Right lobe of liver (tissue), 6 donors: ENCODE measurements around the gene DNAJC12. TPM values are rescaled to one million over a fixed set of nuclear protein-coding genes. Genes with fewer than 3 reads are reported as not detected.

Source experiments
- ATAC-seq, 4 donors: fragments of 200-7000 bp; cut with Tn5 transposase; one replicate each; pipeline ENCODE4 v1.9.1; 2020; ENCODE audit warnings: mild to moderate bottlenecking in 4 of 4, moderate library complexity in 4 of 4
- DNase-seq, 3 donors: peaks; one replicate each; pipeline ENCODE4 v3.0.0-alpha.2; 2020
- H3K27ac ChIP-seq, 3 donors: fragments of 200-600 bp; one replicate each; pipeline ENCODE4 v1.8.0; 2022
- H3K27me3 ChIP-seq, 2 donors: fragments of 200-600 bp; one replicate each; pipeline ENCODE4 v1.8.0; 2022
- H3K36me3 ChIP-seq, 4 donors: fragments of 200-600 bp; sonication (generic) in 1 of 4; one replicate each; pipeline versions ENCODE4 v1.5.1 to v1.8.0; 2017 to 2022; ENCODE audit warnings: control low read depth in 1 of 4
- H3K4me1 ChIP-seq, 4 donors: fragments of 200-600 bp; sonication (generic) in 1 of 4; one replicate each; pipeline versions ENCODE4 v1.5.1 to v1.8.0; 2017 to 2022; ENCODE audit warnings: control low read depth in 1 of 4
- H3K4me3 ChIP-seq, 3 donors: fragments of 200-600 bp; one replicate each; pipeline ENCODE4 v1.8.0; 2022
- H3K9me3 ChIP-seq, 4 donors: fragments of 200-600 bp; sonication (generic) in 1 of 4; one replicate each; pipeline versions ENCODE4 v1.5.1 to v1.8.0; 2017 to 2022; ENCODE audit warnings: control low read depth in 1 of 4
- POLR2A ChIP-seq: fragments of 450-650 bp; IDR thresholded peaks from one replicate; pipeline ENCODE4 v1.6.1; 2017; ENCODE audit warnings: antibody characterized with exemption, mild to moderate bottlenecking
- WGBS: methylation state at CpG from one replicate; pipeline ENCODE4 v1.1.6; 2018; ENCODE audit warnings: low coverage, low lambda C conversion rate; ENCODE audit not compliant: insufficient coverage; ENCODE audit errors: missing lambda C conversion rate; 5-methylcytosine and 5-hydroxymethylcytosine counted together
- intact Hi-C, 2 donors: fragments of 100-400 bp; cut with DNase I; formaldehyde crosslinking; loops; one replicate each; pipeline versions ENCODE4 v1.11.2 to v1.14.1; 2022
- total RNA-seq, 6 experiments: library from RNA; depleted of rRNA in 2 of 6; stranded (reverse); fragments of >200 nt in 2 of 6; fragmentation: NEBNext Ultra II Directional in 3 of 6; extraction: Animal tissue kit (Norgen Biotek cat#: 25700) in 3 of 6; gene quantifications; one replicate each; pipeline versions ENCODE4 v1.1.0 to v1.2.4, GENCODE V29; 2016 to 2023
- TF ChIP-seq, protein P1 (sequence below), 4 donors: fragments of 200-600 bp in 3 of 4; fragments of 450-650 bp in 1 of 4; IDR thresholded peaks; one replicate each; pipeline versions ENCODE4 v1.5.1 to v1.8.0; 2016 to 2022; ENCODE audit warnings: antibody characterized with exemption in 4 of 4, mild to moderate bottlenecking in 2 of 4
- donor health status: DM: no; HTN: yes; CAD: no.
- donor health status: DM: no; HTN: no; CAD: no.
- donor health status: DM: no; HTN: no; CAD: no.
- donor health status: DM: no; HTN: yes; CAD: no.
- donor health status: DM: no; HTN: yes; CAD: no.

The DNAJC12 gene
- total RNA-seq, 6 experiments from 2014 or later = 11.8 to 25.6 (median 20.9) TPM

DNA sequence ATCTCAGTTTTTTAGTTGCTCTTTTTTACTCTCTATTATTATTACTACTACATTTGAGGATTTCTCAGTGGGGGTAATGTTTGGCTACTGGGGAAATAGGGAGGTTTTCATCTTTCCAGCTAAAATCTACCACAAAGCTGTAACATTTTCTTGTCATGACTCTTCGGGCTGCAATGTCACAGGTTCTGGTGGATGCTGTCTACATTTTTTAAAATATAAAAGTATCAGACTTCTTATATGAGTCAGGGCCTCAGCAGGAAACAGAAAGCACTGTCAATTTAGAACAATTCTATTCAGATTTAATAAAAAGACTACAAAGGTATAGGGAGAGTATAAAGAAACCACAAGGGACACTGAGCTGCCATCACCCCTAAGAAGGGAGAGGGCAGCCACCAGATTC is 61.6 kb downstream of the DNAJC12 start:
- Histone ChIP-seq H3K4me3 (no peak overlapping the region), H3K9me3 (no peaks in the 10 kb centered on the region), H3K27ac (no peak overlapping the region), H3K4me1 (no peaks in the 10 kb centered on the region), H3K36me3 (no peaks in the 10 kb centered on the region), H3K27me3 (no peaks in the 10 kb centered on the region)
- ATAC-seq = no peak
- 53% methylated on average over 1 of the region's 1 CpG for WGBS
- intact Hi-C loops = loop anchor here in 1 of 2 donors (10.0 kb wide), 1 partner anchor 82 kb away; the partner anchor contains the start of gene CTNNA3
- DNase-seq = no peak
- TF ChIP-seq POLR2A = no peak
- TF ChIP-seq, protein P1, sequence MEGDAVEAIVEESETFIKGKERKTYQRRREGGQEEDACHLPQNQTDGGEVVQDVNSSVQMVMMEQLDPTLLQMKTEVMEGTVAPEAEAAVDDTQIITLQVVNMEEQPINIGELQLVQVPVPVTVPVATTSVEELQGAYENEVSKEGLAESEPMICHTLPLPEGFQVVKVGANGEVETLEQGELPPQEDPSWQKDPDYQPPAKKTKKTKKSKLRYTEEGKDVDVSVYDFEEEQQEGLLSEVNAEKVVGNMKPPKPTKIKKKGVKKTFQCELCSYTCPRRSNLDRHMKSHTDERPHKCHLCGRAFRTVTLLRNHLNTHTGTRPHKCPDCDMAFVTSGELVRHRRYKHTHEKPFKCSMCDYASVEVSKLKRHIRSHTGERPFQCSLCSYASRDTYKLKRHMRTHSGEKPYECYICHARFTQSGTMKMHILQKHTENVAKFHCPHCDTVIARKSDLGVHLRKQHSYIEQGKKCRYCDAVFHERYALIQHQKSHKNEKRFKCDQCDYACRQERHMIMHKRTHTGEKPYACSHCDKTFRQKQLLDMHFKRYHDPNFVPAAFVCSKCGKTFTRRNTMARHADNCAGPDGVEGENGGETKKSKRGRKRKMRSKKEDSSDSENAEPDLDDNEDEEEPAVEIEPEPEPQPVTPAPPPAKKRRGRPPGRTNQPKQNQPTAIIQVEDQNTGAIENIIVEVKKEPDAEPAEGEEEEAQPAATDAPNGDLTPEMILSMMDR (IDR thresholded peaks at IDR 0.05) = no peak

DNA sequence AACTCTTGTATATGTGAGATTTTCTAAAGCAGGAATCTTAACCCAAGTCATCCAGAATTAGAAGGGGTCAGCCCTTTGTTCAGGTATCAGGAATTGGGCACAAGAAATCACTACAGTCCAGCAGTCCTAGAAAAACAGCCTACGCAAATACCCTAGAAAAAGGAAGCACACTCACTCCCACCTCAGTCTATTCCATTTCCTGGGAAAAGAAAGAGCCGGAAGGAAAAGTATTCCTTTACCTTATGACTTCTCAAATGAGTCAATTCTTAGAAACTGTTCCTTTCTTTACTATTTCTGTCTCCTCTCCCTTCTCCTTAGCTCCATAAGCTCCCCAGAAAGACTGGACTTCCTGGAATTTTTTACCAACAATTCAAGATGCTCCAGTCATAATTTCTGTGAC is 62.7 kb downstream of the DNAJC12 start:
- Histone ChIP-seq H3K27me3 (no peaks in the 10 kb centered on the region), H3K4me1 (no peaks in the 10 kb centered on the region), H3K36me3 (no peaks in the 10 kb centered on the region), H3K9me3 (no peaks in the 10 kb centered on the region), H3K4me3 (no peak overlapping the region), H3K27ac (no peak overlapping the region)
- ATAC-seq (no peak), DNase-seq (no peak)
- 51% methylated on average over 2 of the region's 2 CpGs for WGBS
- TF ChIP-seq POLR2A = no peak
- TF ChIP-seq, protein P1 (IDR thresholded peaks at IDR 0.05) = no peak
- intact Hi-C loops = loop anchor here in 1 of 2 donors (10.0 kb wide), 1 partner anchor 80 kb away; the partner anchor contains the start of gene CTNNA3

DNA sequence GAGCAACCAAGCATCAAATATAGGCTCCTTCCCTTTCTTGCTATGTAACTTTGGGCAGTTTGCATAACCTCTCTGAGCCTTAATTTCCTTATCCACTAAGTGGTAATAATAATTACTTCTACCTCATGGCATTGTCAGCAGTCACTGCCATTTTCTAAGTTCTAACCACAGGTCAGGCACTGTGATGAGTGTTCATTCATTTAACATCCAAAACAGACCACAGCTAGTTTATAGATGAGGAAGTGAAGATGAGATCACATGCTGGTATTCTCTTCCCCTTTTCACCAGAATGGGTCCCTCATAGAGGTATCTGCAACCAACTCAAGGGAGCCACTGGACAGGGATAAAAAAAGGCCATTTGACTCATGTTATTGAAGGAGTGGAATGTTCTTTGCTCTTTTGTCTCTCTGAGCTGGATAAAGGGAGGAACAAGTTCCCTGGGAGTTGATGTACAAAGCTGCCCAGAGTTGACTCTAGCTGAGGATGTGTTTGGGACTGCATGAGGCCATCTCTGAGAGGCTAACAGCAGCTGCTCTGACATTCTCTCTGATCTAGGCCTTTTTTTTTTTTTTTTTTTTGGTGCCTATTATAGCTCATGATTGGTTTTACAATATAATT is 65.0 kb downstream of the DNAJC12 start:
- no peak overlapping the region for H3K27ac ChIP-seq
- no peaks in the 10 kb centered on the region for H3K4me1 ChIP-seq
- no peak for DNase-seq
- intact Hi-C loops = loop anchor here in 1 of 2 donors (10.0 kb wide), 1 partner anchor 78 kb away; the partner anchor contains the start of gene CTNNA3
- ATAC-seq = peak; percentile 46 to 74 (median 62)
- H3K36me3 ChIP-seq = no peaks in the 10 kb centered on the region
- no peaks in the 10 kb centered on the region for H3K27me3 ChIP-seq
- H3K4me3 ChIP-seq = no peak overlapping the region
- TF ChIP-seq, protein P1 (IDR thresholded peaks at IDR 0.05) = no peak
- TF ChIP-seq POLR2A = no peak
- H3K9me3 ChIP-seq = no peaks in the 10 kb centered on the region

GRCh38 chr10:67772151-67772550 is 65.8 kb downstream of the DNAJC12 start:
- H3K27ac ChIP-seq = no peak overlapping the region
- H3K27me3 ChIP-seq = no peaks in the 10 kb centered on the region
- no peak overlapping the region for H3K4me3 ChIP-seq
- DNase-seq (no peak), ATAC-seq (no peak)
- WGBS = 83% methylated on average over 1 of the region's 1 CpG
- intact Hi-C loops = loop anchor here in 1 of 2 donors (10.0 kb wide), 1 partner anchor 77 kb away; the partner anchor contains the start of gene CTNNA3
- no peaks in the 10 kb centered on the region for H3K36me3 ChIP-seq
- H3K4me1 ChIP-seq = no peaks in the 10 kb centered on the region
- TF ChIP-seq, protein P1 (IDR thresholded peaks at IDR 0.05) = no peak
- TF ChIP-seq POLR2A = no peak
- H3K9me3 ChIP-seq = no peaks in the 10 kb centered on the region
